Fibroblast of mammary gland (primary cell): ENCODE results near the gene PTOV1.

Source experiments
- DNase-seq: peaks from one replicate; pipeline ENCODE4 v3.0.0-alpha.2; 2010; ENCODE audit warnings: low read depth
- H3K4me3 ChIP-seq: 2 replicates; pipeline ENCODE4 v1.5.1; 2011; ENCODE audit warnings: low read depth, mild to moderate bottlenecking, low read length, moderate library complexity; ENCODE audit not compliant: control insufficient read depth
- CTCF ChIP-seq: conservative IDR thresholded peaks from 2 replicates; pipeline ENCODE4 v1.5.1; 2011; ENCODE audit warnings: low read depth, low read length, inconsistent platforms; ENCODE audit not compliant: control insufficient read depth, insufficient read depth

The PTOV1 gene

GRCh38 chr19:49858088-49858985, 7.4 kb downstream of the PTOV1 start:
- no peak for TF ChIP-seq CTCF
- H3K4me3 ChIP-seq: no peak overlapping the region
- DNase-seq: no peak

DNA sequence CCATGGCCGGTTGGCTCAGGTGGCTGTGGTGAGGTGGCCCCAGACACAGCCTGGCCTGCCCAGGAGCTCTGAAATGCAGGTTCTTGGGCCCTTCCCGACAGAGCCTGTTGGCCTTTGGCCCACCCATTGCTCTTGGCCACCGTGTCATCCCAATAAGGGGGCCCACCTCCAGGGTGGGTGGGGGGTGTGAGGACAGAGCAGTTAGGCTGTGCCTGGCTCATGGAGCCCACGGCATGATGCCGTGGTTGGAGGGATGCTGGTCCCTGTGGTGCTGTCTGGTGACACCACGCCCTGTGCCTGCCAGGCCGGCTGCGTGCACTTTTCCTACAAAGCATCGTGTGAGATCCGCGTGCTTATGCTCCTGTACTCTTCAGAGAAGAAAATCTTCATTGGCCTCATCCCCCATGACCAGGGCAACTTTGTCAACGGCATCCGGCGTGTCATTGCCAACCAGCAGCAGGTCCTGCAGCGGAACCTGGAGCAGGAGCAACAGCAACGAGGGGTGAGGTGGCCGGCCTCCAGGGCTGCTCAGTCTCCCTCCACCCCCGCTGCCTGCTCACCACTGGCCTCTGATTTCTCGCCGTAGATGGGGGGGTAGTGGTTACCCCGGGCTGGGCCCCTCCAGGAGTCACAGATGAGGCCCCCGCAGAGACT, 8.8 kb downstream of the PTOV1 start:
- no peak overlapping the region for H3K4me3 ChIP-seq
- TF ChIP-seq CTCF: no peak
- no peak for DNase-seq

- H3K4me3 ChIP-seq: no peak overlapping the region
- no peak for TF ChIP-seq CTCF
- no peak for DNase-seq
Measured at GRCh38 chr19:49860336-49861102, 9.6 kb downstream of the PTOV1 start.

DNA sequence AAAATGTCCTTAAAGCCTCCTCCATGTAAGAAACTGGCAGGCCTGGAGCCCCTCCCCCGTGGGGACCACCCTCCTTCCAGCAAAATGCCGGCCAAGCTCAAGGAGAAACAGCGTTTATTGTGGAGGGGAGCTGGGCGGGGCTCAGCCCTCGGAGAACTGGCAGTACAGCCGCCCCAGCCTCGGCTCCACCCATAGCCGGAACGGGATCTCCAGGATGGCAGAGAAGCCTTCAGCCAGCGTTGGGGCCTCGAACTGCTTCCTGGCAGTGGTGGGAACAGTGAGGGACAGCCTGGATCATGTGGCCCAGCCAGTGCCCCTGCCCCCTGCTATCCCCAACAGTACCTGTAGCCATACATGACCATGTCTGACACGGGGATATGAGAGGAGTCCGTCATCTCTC, 10.1 kb downstream of the PTOV1 start:
- no peak overlapping the region for H3K4me3 ChIP-seq
- no peak for DNase-seq
- TF ChIP-seq CTCF: no peak

DNA sequence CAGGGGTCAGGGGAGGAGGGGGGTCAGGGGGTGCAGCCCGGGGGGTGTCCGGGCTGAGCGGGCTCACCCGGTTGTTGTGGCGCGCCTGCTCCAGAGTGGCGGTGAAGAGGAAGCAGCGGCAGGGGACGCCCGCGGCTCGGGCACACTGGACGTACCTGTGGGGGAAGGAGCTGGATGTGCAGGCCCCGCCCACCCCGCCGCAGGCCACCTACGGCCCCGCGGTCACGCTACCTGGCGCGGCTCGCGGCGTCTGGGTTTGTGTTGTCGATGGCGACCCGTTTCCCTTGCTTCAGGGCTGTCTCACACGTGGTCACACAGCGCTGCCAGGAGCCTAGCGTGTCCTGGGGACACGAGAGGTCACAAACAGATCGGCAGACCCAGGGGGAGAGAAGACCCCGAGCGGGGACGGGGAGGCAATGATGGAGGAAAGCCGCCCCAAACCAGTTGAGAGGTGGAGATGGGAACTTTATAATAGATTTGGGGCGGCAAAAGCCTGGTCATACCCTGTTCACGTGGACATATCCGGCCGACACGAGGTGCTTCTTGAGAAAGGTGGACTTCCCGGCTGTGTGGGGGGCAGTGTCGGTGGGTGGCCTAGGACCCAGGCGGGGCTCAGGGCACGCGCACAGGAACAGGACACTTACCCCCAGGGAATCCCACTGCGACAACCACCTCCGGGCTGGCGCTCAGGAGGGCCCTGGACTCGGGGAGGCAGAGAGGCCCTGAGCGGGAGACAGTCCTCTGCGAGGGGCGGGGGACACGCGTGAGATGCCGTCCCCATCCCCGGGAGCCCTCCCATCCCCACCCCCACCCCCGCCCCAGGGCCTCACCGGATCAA, 10.8 kb downstream of the PTOV1 start:
- no peak for DNase-seq
- no peak overlapping the region for H3K4me3 ChIP-seq
- no peak for TF ChIP-seq CTCF
